Measurements from ENCODE around the gene CNGA2.
"Not testable (repeated sequence)": the region's sequence is repeated elsewhere in the genome, so short reads cannot be mapped to it uniquely, and the experiment has no call there.

The CNGA2 gene

DNA sequence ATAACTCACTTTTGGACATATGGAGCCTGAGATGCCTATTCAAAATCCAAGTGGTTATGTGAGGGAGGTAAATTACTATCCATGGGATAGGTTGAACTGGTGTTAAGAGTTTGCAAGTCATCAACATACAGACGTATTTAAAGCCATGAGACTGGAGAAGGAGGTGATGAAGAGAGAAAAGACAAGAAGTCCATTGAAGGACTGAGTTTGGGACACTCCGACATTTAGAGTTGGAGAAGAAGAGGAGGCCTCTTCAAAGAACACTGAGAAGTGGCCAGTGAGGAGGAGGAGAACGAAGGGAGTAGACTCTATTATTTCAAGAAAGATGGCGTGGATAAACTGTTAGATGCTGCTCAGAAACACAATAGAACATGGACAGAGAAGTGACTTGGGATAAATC lies at the start of gene CNGA2:
CNGA2 (plus strand) TSS at position 301 of the 400 bp plus-strand sequence. CDS start 3,738 bp downstream, outside the sequence.
- no peak for DNase-seq

DNA sequence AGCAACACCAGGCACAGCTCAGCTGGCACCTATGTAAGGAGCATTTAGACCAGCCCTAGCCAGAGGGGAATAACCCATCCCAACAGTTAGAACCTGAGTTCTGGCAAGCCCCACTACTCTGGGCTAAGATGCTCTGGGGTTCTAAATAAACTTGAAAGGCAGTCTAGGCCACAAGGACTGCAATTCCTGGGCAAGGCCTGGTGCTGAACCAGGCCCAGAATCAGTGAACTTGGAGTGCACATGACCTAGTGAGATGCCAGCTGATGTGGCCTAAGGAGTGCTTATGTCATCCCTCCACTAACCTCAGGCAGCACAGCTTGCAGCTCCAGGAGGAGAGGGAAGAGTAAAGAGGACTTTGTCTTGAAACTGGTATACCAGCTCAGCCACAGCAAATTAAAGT lies 46.9 kb upstream of the CNGA2 start:
- no peak for DNase-seq

DNA sequence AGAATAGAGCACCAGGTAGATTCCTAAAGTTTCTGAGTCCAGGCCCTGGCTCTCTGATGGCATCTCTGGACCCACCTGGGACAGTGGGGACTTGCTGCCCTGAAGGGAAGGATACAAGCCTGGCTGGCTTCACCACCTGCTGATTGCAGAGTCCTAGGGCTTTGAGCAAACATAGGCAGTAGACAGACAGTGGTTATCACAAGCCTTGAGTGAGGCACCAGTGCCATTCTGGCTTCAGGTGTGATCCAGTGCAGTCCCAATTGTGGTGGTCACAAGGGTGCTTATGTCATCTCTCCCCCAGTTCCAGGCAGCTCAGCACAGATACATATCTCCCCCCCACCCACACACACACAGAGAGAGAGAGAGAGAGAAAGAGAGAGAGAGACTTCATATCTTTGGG lies 45.9 kb upstream of the CNGA2 start:
- no peak for DNase-seq

DNA sequence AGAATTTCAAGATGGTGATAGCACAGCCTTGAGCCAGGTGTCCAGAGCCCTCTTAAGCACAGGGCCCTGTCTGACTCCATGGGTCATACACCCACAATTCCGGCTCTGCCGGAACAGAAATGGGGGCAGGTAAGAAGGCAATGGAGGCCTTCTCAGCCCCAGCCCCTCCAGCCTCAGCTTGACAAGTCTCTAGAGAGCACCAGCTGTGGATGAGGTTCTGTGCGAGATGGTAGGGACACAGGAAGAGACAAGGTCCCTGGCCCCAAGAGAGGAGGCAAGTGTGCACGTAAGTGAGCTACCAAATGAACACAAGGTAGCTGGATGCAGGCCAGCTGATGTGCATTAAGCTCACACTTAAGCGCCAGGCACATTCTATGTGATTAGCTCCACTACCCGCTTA lies 41.7 kb upstream of the CNGA2 start:
- DNase-seq: no peak

DNA sequence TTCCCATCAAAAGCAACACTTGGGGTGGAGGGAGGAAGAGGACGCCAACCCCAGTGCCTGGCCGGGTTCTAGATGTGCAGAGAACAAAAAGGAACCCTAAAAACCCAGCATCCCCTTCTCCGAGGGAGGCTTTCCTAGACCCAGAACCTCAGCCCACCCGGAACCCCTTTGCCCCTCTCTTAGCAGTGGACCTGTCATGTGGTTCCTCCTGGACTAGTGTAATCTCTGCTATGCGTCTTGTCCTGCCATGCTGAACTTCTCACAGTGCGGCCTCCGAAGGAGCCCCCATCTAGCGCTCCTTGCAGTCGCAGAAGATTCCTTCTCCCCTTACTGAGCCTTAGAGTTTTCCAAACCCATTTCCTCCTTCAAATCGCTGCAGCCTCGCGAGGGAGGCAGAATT lies 40.4 kb upstream of the CNGA2 start:
- no peak for DNase-seq

DNA sequence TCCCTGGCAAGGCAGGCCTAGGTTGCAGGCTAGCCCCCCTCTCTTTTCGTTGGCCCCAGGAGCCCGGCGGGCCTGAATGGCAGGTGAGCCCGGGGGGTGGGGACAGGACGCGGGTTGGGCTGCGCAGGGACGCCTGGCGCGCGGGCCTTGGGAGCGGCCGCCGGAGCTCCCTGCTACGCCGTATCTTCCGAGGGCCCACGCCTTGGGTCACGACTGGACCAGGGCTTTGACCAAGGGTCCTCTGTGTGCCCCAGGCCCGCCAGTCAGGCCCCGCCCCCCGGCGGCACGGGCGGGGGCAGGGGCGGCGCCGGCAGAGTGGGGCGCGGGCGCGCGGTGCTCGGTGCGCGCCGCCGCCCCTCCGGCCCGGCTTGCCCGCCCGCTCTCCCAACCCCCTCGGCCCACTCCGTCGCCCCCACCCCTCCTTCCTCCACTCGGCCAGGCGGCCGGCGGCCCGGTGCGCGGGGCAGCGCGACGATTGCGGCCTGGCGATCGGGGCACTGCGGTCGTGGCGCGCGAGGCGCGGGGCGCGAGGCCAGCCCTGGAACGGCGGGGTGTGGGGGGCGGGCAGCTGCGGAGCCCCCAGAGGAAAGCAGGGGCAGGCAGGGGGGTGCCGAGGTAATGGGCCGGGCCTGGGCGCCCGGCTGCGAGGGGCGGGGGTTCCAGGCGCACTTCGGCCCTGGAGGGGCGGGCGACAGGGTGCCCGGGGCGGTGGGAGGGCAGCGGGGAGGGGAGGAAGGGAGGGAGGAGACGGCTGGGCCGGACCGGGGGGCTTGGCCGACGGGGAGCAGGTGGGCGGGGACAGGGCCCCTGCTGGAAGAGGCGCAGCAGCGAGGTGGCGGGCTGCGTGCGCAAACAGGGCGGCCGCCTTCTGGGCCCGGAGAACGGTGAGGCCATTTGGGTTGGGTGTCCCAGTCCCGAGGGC lies 39.6 kb upstream of the CNGA2 start, which contains the start of gene PRRG3:
PRRG3 (plus strand) TSS at position 798 of the 922 bp plus-strand sequence. CDS start 3,357 bp downstream, outside the sequence.
- no peak for DNase-seq

DNA sequence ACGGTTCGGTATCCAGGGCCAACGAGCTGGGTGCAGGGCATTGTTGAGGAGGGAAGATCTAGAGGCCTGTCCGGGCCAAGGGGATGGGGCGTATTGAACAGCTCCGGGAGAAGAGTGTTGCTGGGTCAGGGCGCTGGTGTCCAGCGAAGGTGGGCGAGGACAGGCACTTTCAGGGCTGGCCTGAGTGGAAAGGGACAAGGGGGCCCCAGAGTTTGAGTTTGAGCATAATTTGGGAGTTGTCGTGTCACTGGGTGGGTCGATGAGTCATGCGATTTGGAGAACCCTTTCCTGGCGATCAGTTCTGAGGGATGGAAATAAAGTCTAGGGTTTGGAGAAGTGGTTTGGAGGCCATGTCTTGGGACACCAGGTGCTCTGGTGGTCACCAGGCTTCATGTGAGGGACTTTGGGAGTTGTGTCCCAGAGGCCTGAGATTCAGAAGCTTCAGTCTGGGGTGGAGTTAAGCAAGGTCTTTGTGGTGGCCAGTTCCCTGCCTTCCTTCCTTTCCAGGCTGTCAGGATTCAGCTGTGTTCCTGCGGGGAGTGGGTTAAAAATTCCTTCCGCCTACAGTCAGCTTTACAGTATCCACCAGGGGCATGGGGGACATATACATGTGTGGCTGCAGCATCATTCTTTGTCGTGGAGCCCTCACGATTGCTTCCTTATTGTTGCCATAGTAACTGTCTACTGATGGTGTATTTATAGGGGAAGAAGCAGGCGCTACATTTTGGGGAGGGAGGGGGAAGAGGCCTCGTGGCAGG lies 38.8 kb upstream of the CNGA2 start:
- no peak for DNase-seq

DNA sequence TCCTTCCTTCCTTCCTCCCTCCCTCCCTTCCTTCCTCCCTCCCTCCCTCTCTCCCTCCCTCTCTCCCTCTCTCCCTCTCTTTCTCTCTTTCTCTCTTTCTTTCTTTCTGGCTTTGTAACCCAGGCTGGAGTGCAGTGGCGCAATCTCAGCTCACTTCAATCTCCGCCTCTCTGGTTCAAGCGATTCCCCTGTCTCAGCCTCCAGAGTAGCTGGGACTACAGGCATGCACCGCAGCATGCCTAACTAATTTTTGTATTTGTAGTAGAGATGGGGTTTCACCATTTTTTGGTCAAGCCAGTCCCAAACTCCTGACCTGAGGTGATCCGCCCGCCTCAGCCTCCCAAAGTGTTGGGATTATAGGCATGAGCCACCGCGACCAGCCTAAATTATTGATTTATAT lies 37.5 kb upstream of the CNGA2 start:
- DNase-seq: not testable (repeated sequence)

DNA sequence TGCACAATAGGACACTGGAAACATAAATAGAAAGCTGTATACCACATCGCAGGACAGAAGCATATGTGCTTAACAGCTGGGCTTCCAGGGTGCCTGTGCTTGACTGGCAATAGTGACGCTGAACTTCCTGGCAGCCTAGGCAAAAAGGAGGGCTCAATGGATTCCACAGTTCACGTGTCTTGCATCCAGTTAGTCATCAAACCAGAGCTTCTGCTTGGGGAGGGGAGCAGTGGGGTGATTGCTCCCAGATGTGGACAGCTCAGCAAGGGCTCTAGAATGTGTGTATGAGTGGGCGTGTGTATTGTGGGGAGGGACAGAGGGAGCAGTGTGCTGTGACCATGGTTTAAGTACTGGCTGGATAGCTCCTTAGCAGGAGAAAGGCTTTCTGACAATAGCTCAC lies 37.0 kb upstream of the CNGA2 start:
- DNase-seq: no peak

DNA sequence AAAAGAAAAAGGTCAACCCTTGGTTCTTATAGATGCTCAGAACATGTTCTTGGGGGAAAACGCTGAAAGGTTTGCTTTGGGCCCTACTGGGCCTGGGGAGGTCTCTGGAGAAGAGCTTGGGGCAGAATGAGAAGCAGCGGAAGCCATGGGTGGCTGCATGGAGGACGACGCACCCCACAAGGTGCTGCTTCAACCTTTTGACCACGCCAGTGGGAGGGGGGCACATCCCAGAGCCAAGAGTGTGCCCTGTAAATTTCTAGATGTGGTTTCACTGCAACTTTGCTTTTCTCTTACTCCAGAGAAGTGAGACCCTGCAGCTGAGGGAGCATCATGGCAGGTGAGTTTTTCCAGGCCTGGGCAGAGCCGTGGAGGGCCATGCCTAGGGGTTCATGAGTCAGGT lies 36.1 kb upstream of the CNGA2 start:
- DNase-seq: no peak

DNA sequence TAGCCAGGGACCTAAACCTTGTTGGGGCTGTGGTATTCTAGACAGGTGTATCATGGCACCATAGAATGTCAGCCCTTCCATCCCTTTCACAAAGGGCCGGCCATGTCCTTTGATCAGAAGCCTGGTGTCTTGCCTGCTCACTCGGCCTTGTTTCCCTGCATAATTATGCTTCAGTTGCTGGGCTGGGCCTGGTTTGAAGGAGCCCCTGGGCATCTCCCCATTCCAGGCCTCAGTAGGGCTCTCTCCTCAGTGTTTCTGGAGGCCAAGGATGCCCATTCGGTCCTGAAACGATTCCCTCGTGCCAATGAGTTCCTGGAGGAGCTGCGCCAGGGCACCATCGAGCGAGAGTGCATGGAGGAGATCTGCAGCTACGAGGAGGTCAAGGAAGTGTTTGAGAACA lies 34.8 kb upstream of the CNGA2 start:
- DNase-seq: no peak

DNA sequence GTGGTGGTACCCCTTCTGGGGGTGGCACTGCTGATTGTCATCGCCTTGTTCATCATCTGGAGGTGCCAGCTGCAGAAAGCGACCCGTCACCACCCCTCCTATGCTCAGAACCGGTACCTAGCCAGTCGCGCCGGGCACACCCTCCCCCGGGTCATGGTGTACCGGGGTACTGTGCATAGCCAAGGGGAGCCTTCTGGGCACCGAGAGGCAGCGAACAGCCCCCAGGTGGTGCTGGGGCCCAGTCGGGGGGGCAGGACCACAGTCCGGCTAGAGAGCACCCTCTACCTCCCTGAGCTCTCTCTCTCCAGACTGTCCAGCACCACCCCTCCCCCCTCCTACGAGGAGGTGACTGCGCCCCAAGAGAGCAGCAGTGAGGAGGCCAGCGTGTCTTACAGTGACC lies 34.0 kb upstream of the CNGA2 start:
- DNase-seq: no peak

DNA sequence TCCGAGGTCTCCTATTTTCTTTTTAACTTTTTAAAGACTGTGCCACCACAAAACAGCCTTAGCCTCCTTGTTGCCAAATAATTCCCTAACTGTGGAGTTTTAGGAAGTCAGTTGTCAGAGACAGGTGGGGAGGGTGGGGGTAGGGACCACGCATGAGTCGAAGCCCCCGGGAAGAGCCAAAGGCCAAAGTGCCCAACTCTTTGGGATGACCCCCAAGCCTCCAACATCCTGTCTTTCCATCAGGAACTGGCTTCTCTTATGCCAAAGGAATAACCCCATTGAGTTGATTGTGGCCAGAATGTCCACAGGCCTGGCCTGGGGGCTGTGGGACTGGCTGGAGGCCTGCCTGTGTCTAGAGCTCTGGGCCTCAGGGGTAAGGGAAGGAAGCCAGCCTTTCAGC lies 33.5 kb upstream of the CNGA2 start:
- DNase-seq: no peak

DNA sequence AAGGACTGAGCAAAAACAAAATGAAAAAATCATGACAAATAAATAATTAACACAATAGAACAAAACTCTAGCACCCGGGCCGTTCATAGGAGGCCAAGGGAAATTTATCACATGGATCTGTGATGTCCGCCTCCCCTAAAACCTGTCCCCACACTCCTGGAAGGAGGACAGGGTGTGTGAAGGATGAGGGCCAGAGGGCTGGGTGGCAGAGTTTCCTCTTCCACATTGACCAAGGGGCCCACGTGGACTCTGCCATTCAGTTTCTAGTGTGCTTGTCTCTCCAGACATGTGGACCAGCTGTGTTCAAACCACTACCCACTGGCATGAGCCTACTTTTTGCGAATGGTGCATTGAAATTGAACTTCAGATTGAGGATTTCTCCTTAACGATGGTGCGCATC lies 33.0 kb upstream of the CNGA2 start:
- DNase-seq: no peak

DNA sequence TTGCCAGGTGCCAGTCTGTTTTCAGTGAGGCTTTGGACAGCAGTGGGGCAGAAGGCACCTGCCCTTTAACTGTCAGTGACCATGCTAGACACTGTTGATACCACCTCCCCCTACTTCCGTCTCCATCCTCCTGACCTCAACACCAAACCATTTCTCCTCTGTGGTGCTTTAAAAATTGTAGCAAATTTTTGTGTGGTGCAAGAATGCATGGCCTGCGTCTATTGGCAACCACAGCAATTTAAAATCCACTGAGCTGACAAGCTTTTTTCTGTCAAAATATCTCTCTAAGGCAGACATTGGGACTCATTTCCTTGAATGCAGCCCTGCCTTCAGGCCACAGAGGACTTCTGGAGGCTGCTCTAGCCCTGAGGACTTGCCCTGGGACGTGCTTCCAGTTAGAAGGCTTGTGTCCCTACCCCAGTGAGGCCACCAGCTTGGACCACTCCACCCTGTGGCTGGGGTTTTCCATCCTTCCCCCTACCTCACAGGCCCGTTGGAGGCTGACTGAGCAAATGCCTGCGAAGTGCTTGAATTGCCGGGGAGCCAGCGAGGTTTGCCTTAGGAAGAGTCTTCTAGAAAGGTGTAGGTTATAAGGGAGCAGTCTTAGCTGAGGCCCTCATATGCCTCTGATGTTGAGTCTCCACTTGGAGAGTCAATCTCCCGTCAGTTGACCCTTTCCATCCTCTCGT lies 32.4 kb upstream of the CNGA2 start:
- DNase-seq: no peak

DNA sequence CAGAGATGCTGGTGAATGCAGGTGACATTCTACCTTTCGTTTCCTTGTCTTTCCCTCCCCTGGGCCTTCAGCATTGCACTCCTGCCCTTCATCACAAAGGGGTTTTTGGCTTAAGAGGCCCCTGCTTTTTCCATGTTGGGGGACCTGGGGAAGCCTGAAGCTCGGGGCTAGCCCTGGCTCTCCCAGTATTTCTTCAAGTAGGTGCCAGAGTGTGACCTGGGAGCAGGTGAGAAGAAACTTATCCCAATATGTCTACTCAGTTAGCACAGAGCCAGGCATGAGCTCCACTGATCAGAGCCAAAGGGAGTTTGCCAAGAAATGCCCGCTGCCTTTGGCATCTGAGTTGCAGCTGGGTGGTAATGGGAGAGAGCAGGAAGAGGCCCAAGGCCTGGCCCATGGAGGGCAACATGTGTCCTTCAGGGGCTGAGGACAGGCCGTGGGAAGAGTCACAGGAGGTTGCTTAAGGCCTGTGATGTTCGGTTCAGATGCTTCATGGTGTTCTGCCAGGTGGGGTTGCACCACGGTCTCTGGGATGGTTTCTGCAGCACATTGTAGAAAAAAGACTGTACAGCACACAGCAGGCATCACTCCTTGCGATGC lies 31.7 kb upstream of the CNGA2 start:
- DNase-seq: no peak

DNA sequence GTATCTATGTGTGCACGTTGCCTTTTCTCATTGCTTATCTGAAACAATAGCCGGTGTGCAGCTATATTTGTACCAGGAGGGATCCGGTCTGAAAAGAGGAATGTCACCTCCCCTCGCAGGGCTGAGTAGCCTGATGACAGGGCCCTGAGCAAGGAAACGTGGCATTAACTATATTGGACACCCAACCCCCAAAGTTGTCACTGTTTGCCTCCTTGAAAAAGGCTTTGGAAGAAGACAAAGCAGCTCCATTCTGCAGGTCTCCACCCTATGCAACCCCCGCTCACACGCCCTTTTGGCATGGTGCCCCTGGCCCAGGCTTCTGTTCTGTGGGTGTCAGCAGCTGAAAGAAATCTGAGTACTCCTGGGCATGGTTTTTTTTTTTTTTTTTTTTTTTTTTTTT lies 31.1 kb upstream of the CNGA2 start:
- DNase-seq: no peak

DNA sequence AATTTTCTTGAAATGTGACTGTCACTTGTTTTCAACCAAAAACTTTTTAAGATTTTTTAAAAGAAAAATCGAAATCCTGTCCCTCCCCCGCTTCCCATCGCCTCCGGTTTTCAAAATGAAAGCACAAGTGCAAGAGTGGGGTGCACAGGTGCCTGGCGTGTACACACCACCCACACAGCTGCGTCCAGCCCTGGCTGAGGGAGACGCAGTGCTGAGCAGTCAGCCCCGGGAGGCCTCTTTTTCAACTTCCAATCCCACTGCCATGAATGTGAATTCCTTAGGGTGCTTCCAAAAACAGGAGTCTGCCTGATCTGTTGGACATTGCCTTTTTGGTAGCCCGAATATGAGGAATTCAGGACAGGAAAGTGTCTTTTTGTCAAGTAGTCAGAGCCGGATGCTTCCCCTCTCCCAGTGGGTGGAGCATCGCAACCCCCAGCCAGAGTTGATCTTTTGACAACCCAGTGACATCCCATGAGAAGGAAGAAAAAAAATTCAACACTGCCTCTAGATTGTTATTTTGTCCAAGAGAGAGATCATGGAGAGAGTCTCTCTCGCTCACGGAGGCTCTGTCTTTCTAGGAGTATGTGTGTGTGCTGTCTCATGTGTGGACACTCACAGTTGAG lies 30.4 kb upstream of the CNGA2 start:
- DNase-seq: no peak

DNA sequence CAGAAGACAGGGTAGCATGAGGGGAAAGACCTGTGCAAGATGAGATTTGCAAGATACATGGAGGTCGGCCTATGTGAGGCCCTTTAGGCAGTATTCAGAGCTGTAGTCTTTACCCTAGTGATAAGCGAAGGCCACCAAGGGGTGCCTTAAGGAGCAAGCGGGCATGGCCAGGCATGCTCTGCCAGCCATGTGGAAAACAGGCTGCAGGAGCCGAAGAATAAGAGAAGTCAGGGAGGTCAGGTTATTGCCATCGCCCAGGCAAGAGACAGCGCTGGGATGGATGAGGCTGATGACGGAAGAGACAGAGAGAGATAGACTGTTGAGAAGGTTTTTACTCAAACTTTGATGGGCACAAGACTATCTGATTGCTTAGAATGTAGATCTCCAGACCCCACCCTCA lies 25.7 kb upstream of the CNGA2 start:
- no peak for DNase-seq

DNA sequence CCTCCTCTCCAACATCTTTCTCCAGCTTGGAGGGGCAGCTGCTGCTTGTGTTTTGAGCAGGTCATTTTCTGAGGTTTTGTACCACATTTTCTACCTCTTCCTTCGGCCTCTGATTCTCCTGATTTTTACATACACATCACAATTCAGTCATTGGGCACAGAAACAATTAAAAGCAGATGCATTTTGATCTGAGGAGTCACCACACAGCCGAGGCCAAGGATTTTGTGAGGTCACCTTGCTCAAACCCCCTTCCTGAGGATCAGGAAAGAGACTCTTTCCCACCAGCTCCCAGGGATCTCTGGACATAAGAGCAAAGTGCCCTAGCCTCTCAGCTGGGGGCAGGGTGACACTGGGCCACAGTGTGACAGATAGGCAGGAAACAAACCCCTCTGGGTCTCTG lies 24.1 kb upstream of the CNGA2 start:
- DNase-seq: no peak

DNA sequence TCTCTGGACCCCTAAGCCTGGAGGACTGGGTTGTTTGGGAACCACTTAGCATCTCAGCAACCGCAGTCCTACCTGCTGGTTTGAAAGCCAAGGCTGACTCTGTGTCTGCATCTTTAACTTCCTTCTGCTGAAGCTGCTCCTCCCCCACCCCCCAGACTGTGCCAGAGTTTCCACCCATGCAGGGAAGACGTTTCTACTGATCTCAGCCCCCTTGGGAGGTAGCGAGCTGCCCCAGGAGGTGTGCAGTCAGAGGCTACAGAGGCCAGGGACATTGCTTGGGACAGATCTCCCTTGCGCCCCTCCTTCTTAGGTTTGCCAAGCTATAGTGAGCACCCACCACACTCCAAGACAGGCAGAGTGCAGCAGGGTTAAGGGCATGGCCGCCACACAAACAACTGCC lies 23.4 kb upstream of the CNGA2 start:
- no peak for DNase-seq

DNA sequence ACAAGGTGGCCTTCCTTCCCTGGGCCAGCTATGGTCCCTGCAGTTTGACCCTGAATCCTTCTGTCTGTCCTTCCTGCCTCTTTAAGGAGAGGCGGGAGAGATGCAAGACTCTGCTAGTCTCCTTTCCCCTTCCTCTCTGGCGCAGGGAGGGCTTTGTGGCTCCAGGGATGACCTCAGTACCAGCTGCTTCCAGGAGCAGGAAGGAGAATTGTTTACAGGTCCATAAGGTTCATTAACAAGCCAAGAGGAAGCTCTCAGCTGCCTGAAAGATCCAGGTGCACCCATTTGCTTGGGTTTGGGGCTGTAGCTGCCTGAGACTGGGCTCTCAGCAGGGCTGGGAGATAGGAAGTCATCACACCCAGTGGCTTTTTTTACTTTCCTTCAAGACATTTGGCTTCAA lies 22.8 kb upstream of the CNGA2 start:
- no peak for DNase-seq

DNA sequence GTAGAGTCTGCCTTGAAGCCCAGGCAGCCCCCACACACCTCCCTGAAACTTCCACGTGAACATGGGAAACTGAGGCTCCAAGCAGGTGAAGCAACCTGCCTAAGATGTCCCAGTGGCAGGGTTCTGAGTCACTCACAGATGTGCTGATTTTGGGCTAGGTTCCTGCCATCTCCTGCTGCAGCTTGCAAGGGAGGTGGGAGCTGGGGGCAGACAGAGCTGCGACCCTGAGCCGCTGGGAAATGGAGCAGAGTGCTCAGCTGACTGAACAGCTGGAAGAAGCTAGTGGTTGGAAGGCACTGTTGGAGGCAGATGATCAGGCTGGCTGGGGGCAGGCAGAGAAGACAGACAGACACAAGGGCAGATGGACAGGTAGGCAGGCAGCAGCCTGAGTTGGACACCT lies 22.3 kb upstream of the CNGA2 start:
- no peak for DNase-seq

All from stimulated activated CD4-positive, alpha-beta T cell treated with anti-CD3 and anti-CD28 coated beads, Interleukin-4, amount 100 ng/mL, for 4 hours (primary cell).